Stimulated activated naive B cell treated with anti-CD40 and anti-IgM and Interleukin-4, amounts not matched to agents 10 μg/mL and 1 μg/mL and 100 μg/mL, for 72 hours (primary cell): ENCODE data around the gene SDS.

Experiments used
- ATAC-seq, 2 donors: fragments of 150-1000 bp; cut with Tn5 transposase; replicated peaks; 2 replicates each; pipeline ENCODE4 v1.10.0; 2021; ENCODE audit warnings: moderate library complexity in 1 of 2
- DNase-seq: peaks from one replicate; pipeline ENCODE4 v3.0.0; 2021
- H3K27ac Mint-ChIP-seq: one replicate; pipeline ENCODE4 v1.8.0; 2022; ENCODE audit warnings: mild to moderate bottlenecking, mixed read lengths
- H3K27me3 Mint-ChIP-seq, 2 donors: one replicate each; pipeline ENCODE4 v1.8.0; 2022; ENCODE audit warnings: mixed read lengths in 2 of 2
- H3K36me3 Mint-ChIP-seq, 2 donors: one replicate each; pipeline ENCODE4 v1.8.0; 2022; ENCODE audit warnings: mixed read lengths in 2 of 2, mild to moderate bottlenecking in 1 of 2
- H3K4me1 Mint-ChIP-seq, 2 donors: one replicate each; pipeline ENCODE4 v1.8.0; 2022; ENCODE audit warnings: mixed read lengths in 2 of 2, mild to moderate bottlenecking in 1 of 2
- H3K4me3 Mint-ChIP-seq, 2 donors: one replicate each; pipeline ENCODE4 v1.8.0; 2022; ENCODE audit warnings: mild to moderate bottlenecking in 2 of 2, mixed read lengths in 2 of 2, moderate library complexity in 1 of 2
- H3K9me3 Mint-ChIP-seq, 2 donors: one replicate each; pipeline ENCODE4 v1.8.0; 2022; ENCODE audit warnings: mixed read lengths in 2 of 2, mild to moderate bottlenecking in 1 of 2

Gene SDS

DNA sequence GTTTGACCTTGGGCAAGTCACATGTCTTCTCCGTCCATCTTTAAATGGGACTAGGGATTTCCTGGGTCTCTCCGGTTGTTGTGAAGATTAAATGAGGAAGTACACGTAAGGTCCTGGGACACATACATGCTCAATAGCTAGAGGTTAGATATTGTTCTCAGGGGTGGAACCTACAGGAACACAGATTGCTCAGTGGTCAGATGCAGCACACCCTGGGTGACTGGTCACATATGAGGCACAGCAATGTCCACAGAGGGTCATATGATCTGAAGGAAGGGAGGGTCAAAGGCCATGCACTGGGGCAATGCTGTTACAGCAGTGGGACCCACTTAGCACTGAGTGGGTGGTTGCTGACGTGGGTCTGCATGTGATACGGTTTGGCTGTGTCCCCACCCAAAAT lies 57.3 kb downstream of the SDS start:
- Mint-ChIP-seq H3K27ac (no peak overlapping the region), H3K9me3 (no peaks in the 10 kb centered on the region), H3K27me3 (peaks cover 14 to 15% of the 10 kb centered on the region in 2 donors), H3K4me1 (peaks cover 3 to 8% of the 10 kb centered on the region in 2 donors), H3K4me3 (no peak overlapping the region), H3K36me3 (no peaks in the 10 kb centered on the region)
- DNase-seq (no peak), ATAC-seq (no peak)

GRCh38 chr12:113345318-113345717 lies 58.4 kb downstream of the SDS start:
- Mint-ChIP-seq H3K4me3 (no peak overlapping the region), H3K4me1 (peaks cover 5 to 12% of the 10 kb centered on the region in 2 donors), H3K36me3 (no peaks in the 10 kb centered on the region), H3K27me3 (peaks cover 8 to 14% of the 10 kb centered on the region in 2 donors), H3K27ac (no peak overlapping the region), H3K9me3 (no peaks in the 10 kb centered on the region)
- ATAC-seq: no peak
- DNase-seq: no peak
